Subcutaneous adipose tissue (tissue), 4 donors: ENCODE data around the gene E4F1. TPM values are rescaled to one million over a fixed set of nuclear protein-coding genes. Genes with fewer than 3 reads are reported as not detected.

ENCODE experiments used
- total RNA-seq, 4 donors: library from RNA; depleted of rRNA; stranded (reverse); fragments of >200 nt; gene quantifications; one replicate each; pipeline ENCODE4 v1.1.0, GENCODE V29; 2016
- TF ChIP-seq, protein P1 (sequence below): fragments of 450-650 bp; IDR thresholded peaks from one replicate; pipeline ENCODE4 v1.5.1; 2016; ENCODE audit warnings: low read depth, mild to moderate bottlenecking, control low read depth, antibody characterized with exemption, moderate library complexity

E4F1 gene
- total RNA-seq, 4 donors from 2014 or later = 9.6 to 33.2 (median 16.8) TPM

DNA sequence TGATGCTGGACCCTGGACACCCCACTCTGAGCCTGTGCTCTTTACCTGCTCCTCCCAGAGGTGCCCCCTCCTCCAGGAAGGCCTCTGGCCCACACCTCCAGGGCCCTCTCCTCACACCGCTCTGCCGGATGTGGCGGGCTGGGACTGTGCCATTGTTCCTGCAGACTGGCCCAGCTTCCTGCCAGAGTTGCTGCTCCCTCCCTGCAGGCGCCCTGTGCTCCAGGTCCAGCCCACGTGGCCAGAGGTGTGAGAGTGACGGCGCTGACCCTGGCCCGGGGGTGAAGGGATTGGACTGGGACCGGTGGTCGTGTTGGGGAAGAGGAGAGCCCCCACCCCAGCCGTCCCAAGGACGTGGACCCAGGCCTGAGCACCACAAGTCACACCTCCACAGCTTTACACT, 5.7 kb downstream of the E4F1 start:
- TF ChIP-seq, protein P1, sequence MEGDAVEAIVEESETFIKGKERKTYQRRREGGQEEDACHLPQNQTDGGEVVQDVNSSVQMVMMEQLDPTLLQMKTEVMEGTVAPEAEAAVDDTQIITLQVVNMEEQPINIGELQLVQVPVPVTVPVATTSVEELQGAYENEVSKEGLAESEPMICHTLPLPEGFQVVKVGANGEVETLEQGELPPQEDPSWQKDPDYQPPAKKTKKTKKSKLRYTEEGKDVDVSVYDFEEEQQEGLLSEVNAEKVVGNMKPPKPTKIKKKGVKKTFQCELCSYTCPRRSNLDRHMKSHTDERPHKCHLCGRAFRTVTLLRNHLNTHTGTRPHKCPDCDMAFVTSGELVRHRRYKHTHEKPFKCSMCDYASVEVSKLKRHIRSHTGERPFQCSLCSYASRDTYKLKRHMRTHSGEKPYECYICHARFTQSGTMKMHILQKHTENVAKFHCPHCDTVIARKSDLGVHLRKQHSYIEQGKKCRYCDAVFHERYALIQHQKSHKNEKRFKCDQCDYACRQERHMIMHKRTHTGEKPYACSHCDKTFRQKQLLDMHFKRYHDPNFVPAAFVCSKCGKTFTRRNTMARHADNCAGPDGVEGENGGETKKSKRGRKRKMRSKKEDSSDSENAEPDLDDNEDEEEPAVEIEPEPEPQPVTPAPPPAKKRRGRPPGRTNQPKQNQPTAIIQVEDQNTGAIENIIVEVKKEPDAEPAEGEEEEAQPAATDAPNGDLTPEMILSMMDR = no peak

DNA sequence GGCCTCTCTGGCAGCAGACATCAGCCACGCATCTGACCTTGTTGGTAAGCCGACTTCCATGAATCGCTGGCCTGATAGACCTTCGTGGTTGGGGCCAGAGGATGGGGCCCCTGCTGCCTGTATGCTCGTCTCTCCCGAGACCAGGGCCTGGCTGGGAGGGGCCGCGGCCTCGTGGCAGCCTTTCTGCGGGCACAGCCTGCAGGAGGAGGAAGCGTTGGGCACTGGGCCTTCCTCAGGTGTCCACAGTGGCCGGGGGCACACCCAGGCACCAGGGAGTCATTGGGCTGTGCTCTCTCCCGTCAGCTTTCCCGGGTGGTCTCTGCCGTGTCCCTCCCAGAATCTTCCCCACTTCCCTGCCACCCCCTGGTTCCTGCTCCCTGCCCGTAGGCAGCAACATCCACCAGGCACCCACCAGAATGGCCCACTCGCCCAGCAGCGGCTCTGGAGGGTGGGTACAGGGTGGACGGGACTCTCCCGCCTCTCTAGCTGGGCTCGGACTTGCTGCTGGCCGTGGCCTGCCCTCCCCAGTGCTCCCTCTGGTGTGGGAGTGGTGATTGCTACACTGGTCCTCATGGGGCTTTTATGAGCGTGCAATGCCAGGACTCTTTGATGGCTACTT, 6.3 kb downstream of the E4F1 start:
- TF ChIP-seq, protein P1 = no peak

DNA sequence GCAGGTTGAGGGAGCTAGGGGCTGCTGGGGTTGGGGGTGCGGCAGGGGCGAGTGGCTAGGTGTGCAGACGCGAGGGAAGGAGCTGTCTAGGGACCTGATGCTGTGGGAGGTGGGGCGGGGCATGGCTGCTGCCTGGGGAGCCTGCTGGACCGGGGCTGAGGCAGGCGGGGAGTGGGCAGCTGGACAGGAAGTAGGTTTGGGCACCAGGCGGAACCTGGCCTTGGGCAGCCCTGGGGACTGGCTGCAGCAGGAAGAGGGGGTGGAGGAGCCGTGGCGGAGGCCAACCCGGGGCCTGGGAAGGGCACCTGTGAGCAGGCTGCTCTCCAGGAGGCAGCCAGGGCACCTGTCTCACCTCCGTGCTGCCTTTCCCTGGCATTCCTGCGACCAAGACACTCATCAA, 7.0 kb downstream of the E4F1 start:
- TF ChIP-seq, protein P1 = no peak

DNA sequence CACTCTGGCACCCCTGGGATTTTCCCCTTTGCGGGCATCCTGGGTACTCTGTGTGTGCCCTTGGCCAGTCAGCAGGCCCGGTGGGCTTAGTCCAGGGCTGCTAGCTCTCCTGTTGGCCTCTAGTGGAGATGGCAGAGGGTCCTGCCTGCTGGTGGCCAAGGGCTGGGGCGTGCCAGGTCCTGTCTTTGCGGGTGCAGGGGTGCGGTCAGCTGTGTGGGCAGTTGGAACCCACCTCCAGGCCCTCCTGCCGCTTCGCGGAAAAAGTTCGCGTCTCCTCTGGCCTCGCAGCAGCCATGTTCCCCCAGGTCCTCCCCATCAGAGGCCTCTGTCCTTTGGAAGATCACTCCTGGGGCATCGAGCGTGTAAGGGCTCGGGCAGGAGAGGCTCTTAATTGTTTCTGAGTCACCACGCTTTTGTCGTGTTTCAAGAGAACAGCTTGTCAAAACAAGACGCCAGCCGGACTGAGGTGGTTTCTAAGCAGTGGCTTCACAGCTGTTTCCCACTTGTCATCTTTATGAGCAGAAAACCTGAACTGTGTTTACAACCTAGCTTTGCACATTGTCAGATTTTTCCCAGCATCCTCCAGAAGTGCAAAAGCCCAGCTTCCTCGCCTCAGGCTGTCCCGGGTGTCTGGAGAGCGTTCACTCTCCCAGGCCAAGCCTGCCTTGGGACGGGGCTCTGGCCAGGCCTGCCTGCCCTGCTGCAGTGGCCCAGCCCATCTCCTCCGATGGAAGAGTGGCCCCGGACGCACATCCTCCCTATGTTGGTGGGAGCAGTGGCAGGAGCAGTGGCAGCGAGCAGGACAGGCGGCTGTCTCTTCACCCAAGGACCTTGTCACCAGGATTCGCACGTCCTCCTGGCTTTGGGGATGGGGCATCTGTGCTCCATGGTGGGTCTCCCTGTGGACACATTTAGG, 7.9 kb downstream of the E4F1 start:
- TF ChIP-seq, protein P1 = no peak

DNA sequence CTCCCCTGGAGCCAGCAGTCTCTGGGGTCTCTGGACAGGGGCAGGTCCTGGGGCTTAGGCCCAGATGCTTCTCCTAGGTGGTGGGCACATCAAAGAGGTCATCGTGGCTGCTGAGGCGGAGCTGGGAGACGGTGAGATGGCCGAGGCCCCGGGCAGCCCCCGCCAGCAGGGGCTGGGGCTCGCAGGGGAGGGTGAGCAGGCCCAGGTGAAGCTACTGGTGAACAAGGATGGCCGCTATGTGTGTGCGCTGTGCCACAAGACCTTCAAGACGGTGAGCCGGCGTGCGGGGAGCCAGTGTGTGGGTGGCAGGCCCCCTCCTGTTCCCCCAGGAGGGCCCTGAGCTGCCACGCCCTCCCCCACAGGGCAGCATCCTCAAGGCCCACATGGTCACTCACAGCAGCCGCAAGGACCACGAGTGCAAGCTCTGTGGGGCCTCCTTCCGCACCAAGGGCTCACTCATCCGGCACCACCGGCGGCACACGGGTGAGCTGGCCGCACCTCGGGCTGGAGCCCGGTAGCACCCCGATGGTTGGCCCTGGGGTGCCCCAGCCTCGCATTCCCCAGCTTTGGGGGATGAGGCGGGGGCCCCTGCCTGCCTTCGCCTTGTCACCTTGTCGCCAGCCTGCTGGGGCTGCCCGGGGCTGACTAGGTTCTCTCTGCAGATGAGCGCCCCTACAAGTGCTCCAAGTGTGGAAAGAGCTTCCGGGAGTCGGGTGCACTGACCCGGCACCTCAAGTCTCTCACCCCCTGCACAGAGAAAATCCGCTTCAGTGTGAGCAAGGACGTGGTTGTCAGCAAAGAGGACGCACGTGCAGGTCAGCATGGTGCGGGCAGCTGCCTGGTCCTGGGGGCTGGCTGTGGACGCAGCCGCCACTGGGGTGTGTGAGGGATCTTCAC, 9.0 kb downstream of the E4F1 start:
- TF ChIP-seq, protein P1 = no peak

DNA sequence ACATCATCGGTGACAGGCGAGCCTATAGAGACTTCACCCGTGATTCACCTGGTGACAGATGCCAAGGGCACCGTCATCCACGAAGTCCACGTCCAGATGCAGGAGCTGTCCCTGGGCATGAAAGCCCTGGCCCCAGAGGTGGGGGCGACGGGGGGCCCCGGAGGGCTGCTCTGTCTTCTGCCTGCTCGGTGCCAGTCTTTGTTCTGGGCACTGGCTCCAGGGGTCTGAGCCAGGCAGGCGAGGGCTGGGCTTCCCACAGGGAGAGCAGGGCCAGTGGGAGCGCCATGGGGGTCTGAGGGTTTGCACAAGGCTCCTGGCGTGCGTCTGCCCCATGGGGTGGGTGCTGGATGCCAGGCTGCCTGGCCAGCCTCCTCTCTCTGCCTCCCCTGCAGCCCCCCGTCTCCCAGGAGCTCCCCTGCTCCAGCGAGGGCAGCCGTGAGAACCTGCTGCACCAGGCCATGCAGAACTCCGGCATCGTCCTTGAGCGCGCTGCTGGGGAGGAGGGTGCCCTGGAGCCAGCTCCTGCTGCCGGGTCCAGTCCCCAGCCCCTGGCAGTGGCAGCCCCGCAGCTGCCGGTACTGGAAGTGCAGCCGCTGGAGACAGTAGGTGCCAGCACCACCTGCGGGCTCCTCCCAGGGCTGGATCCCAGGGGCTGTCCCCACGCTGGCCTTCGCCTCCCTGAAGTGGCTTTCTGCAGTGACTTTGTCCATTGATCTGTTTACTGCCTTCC, 9.8 kb downstream of the E4F1 start:
- TF ChIP-seq, protein P1 = no peak
